RWPE2 (cell line): ENCODE measurements around the gene SPINK6.

Source experiments
- ATAC-seq: fragments of 200-7000 bp; cut with Tn5 transposase; 3 replicates; pipeline ENCODE4 v1.9.1; 2021; ENCODE audit warnings: low read depth
- DNase-seq: peaks from one replicate; pipeline ENCODE4 v3.0.0-alpha.2; 2020; ENCODE audit warnings: low spot score
- H3K27ac ChIP-seq: fragments of 450-650 bp; 2 replicates; pipeline ENCODE4 v1.5.1; 2017; ENCODE audit warnings: mild to moderate bottlenecking; ENCODE audit not compliant: poor library complexity, severe bottlenecking
- H3K27me3 ChIP-seq: fragments of 250-450 bp; sonication (Bioruptor Pico); 2 replicates; pipeline ENCODE4 v1.5.1; 2021; ENCODE audit warnings: mild to moderate bottlenecking, moderate library complexity; ENCODE audit not compliant: insufficient read depth, poor library complexity, severe bottlenecking
- H3K36me3 ChIP-seq: fragments of 250-450 bp; sonication (Bioruptor Pico); 2 replicates; pipeline ENCODE4 v1.5.1; 2020; ENCODE audit warnings: low read depth, mild to moderate bottlenecking, moderate library complexity
- H3K4me1 ChIP-seq: fragments of 250-450 bp; sonication (Bioruptor Pico); 2 replicates; pipeline ENCODE4 v1.5.1; 2021; ENCODE audit warnings: mild to moderate bottlenecking, moderate library complexity; ENCODE audit not compliant: insufficient read depth, poor library complexity, severe bottlenecking
- H3K4me3 ChIP-seq: fragments of 250-450 bp; sonication (Bioruptor Pico); 2 replicates; pipeline ENCODE4 v1.5.1; 2021; ENCODE audit warnings: mild to moderate bottlenecking, moderate library complexity; ENCODE audit not compliant: severe bottlenecking
- H3K9me3 ChIP-seq: fragments of 250-450 bp; sonication (Bioruptor Pico); 2 replicates; pipeline ENCODE4 v1.5.1; 2021; ENCODE audit warnings: mild to moderate bottlenecking, moderate library complexity; ENCODE audit not compliant: severe bottlenecking
- TF ChIP-seq, protein P1 (sequence below): fragments of 450-650 bp; IDR thresholded peaks from one replicate; pipeline ENCODE4 v1.5.1; 2017; ENCODE audit warnings: mild to moderate bottlenecking, moderate library complexity; ENCODE audit not compliant: poor library complexity, severe bottlenecking

SPINK6 gene

DNA sequence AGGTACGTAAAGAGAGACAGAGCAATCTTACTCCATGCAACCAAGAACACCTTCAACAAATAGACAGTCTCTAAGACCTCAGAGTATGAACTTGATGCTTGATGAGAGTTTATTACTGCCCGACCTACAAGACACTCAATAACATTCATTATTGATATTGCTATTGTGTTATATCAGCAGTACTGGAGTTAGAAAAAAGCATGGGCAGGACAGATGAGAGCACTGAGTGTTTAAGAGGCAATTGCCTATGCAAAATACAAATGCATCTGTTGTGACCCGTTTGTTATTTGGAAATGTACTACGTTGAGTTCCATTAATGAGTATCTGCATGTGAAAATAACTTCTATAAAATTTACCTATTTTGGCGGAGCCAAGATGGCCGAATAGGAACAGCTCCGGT, 27.4 kb downstream of the SPINK6 start:
- TF ChIP-seq, protein P1, sequence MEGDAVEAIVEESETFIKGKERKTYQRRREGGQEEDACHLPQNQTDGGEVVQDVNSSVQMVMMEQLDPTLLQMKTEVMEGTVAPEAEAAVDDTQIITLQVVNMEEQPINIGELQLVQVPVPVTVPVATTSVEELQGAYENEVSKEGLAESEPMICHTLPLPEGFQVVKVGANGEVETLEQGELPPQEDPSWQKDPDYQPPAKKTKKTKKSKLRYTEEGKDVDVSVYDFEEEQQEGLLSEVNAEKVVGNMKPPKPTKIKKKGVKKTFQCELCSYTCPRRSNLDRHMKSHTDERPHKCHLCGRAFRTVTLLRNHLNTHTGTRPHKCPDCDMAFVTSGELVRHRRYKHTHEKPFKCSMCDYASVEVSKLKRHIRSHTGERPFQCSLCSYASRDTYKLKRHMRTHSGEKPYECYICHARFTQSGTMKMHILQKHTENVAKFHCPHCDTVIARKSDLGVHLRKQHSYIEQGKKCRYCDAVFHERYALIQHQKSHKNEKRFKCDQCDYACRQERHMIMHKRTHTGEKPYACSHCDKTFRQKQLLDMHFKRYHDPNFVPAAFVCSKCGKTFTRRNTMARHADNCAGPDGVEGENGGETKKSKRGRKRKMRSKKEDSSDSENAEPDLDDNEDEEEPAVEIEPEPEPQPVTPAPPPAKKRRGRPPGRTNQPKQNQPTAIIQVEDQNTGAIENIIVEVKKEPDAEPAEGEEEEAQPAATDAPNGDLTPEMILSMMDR: no peak
- Histone ChIP-seq H3K36me3 (no peaks in the 10 kb centered on the region), H3K9me3 (no peaks in the 10 kb centered on the region), H3K27me3 (no peaks in the 10 kb centered on the region), H3K4me1 (no peaks in the 10 kb centered on the region), H3K4me3 (peak overlapping the region; percentile 27), H3K27ac (no peak overlapping the region)
- DNase-seq (no peak), ATAC-seq (no peak)

DNA sequence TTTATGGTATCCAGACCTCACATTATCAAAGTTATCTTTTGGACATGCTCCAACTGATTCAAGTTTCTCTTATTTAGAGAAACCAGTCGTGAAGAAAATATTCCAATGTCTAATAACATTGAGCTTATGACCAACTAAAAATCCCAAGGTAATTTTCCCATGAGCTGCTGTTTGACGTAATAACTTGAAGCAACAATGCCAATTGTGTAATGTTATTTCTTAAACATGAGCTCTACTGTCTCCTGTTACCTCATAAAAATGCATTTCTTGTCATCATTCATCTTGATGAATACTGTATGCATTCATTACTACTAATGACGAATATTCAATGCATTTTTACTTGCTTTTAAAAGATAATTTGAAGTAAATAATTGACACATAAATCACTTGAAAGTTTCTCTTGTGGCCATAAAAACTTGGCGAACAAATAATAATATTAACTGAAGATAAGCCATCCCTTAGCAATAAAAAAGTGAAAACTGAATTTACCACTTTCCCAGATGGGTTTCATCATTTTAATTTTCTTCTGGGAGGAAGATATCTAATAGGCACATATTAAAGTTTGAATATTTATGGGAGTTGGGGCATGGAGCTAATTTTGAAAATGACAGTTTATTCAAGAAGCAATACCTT, 35.1 kb downstream of the SPINK6 start:
- no peaks in the 10 kb centered on the region for H3K27me3 ChIP-seq
- no peaks in the 10 kb centered on the region for H3K9me3 ChIP-seq
- H3K4me3 ChIP-seq: no peak overlapping the region
- DNase-seq: no peak
- ATAC-seq: no peak
- H3K36me3 ChIP-seq: no peaks in the 10 kb centered on the region
- no peak overlapping the region for H3K27ac ChIP-seq
- H3K4me1 ChIP-seq: no peaks in the 10 kb centered on the region
- TF ChIP-seq, protein P1: no peak

DNA sequence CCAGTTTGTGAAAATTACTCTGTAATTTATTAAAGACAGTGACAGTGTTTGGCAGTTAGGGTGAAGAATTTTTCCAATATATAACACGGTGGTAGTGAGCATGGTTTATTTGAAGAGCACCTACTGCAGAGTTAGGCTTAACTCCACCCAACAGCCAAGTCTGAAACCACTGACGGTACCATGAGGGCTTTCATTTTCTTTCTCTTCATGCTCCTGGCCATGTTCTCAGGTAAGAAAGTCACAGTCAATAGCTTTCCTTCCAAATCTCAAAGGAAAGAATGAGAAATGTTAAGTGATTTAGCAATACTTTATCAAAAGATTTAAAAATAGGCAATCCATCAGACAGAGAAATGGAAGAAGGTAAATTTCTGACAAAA, 35.6 kb downstream of the SPINK6 start, which contains the start of gene MARCOL:
TSS of gene MARCOL (plus strand) at position 108 of the 377 bp plus-strand sequence. CDS start at position 181, 73 bp downstream.
- no peaks in the 10 kb centered on the region for H3K9me3 ChIP-seq
- no peak for ATAC-seq
- no peaks in the 10 kb centered on the region for H3K27me3 ChIP-seq
- H3K27ac ChIP-seq: no peak within 1 kb of the TSS
- H3K4me3 ChIP-seq: no peak within 1 kb of the TSS
- no peaks in the 10 kb centered on the region for H3K36me3 ChIP-seq
- TF ChIP-seq, protein P1: no peak
- no peaks in the 10 kb centered on the region for H3K4me1 ChIP-seq
- DNase-seq: no peak

DNA sequence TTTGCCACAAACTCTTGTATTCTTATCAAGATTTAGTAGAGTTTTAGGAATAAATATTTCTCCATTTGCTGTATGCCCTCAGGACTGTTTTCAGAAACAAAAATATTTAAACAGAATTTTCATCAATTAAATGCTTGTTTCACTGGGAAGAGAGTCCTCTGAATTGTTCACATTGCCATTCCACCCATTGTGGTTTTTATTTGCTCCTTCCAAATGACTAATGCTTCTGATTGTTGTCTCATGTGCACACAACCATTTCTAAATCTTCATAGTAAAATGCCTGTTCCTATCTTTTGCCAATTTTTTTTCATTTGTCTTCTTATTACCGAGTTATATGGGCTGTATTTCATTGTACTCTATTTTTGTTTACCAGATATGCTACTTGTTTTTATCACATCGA, 46.1 kb downstream of the SPINK6 start:
- no peaks in the 10 kb centered on the region for H3K27me3 ChIP-seq
- H3K4me1 ChIP-seq: no peaks in the 10 kb centered on the region
- no peak overlapping the region for H3K27ac ChIP-seq
- H3K9me3 ChIP-seq: no peaks in the 10 kb centered on the region
- H3K4me3 ChIP-seq: no peak overlapping the region
- H3K36me3 ChIP-seq: no peaks in the 10 kb centered on the region
- TF ChIP-seq, protein P1: no peak
- peak; percentile 59; the same call in 1 of the 3 replicates for ATAC-seq
- DNase-seq: no peak

DNA sequence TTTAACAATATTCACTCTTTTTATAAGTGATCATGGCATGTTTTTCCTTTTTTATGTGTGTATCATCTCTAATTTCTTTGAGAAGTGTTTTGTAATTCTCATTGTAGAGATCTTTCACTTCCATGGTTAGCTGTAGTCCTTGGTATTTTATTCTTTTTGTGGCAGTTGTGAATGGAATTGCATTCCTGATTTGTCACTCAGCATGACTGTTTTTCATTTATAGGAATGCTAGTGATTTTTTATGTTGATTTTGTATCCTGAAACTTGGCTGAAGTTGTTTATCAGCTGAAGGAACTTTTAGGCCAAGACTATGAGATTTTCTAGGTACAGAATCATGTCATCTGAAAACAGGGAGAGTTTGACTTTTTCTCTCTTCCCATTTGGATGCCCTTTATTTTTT, 52.6 kb downstream of the SPINK6 start:
- TF ChIP-seq, protein P1: no peak
- no peak for ATAC-seq

More for the DNA sequence above, 52.6 kb downstream of the SPINK6 start:
- no peaks in the 10 kb centered on the region for H3K36me3 ChIP-seq
- no peak overlapping the region for H3K4me3 ChIP-seq
- no peaks in the 10 kb centered on the region for H3K9me3 ChIP-seq
- H3K27ac ChIP-seq: no peak overlapping the region
- no peak for DNase-seq
- no peaks in the 10 kb centered on the region for H3K27me3 ChIP-seq
- H3K4me1 ChIP-seq: no peaks in the 10 kb centered on the region
